Measurements from ENCODE around the gene RDH14. TPM values are rescaled to one million over a fixed set of nuclear protein-coding genes. Genes with fewer than 3 reads are reported as not detected.

Gene RDH14
- polyA plus RNA-seq, 2 of the 4 experiments (the other 2 are of a cell fraction): 37.0 to 44.5 TPM

DNA sequence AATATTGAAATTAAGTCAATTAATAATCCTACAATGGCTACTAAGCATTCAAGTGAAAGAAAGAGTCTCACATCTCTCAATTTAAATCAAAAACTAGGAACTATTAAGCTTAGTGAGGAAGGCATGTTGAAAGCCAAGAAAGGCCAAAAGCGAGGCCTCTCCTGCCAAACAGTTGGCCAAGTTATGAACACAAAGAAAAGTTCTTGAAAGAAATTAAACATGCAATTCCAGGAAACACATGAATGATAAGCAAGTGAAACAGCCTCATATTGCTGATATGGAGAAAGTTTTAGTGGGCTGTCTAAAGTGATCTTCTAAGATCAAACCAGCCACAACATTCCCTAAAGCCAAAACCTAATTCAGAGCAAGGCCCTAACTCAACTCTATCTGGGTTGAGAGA, 11.8 kb downstream of the RDH14 start:
- ATAC-seq: no peak
- Histone ChIP-seq H3K9me3 (no peaks in the 10 kb centered on the region), H3K4me2 (no peak overlapping the region), H3K27ac (no peak overlapping the region), H3K4me1 (peaks cover 7% of the 10 kb centered on the region; the same call in 2 of the 3 replicates), H3K4me3 (no peak overlapping the region)
- FAIRE-seq: no peak
- TF ChIP-seq KDM5A (IDR thresholded peaks at IDR 0.05): no peak
- no peak for TF ChIP-seq HEYL (CRISPR knock-in tag; IDR thresholded peaks at IDR 0.05)
- TF ChIP-seq, protein P1, sequence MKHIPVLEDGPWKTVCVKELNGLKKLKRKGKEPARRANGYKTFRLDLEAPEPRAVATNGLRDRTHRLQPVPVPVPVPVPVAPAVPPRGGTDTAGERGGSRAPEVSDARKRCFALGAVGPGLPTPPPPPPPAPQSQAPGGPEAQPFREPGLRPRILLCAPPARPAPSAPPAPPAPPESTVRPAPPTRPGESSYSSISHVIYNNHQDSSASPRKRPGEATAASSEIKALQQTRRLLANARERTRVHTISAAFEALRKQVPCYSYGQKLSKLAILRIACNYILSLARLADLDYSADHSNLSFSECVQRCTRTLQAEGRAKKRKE (CRISPR knock-in tag; IDR thresholded peaks at IDR 0.05; ENCODE audit: low read depth): no peak
- no peak for TF ChIP-seq JUN (IDR thresholded peaks at IDR 0.05)
- TF ChIP-seq EP300 (IDR thresholded peaks at IDR 0.05): no peak
- TF ChIP-seq, protein P2, sequence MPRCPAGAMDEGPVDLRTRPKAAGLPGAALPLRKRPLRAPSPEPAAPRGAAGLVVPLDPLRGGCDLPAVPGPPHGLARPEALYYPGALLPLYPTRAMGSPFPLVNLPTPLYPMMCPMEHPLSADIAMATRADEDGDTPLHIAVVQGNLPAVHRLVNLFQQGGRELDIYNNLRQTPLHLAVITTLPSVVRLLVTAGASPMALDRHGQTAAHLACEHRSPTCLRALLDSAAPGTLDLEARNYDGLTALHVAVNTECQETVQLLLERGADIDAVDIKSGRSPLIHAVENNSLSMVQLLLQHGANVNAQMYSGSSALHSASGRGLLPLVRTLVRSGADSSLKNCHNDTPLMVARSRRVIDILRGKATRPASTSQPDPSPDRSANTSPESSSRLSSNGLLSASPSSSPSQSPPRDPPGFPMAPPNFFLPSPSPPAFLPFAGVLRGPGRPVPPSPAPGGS (IDR thresholded peaks at IDR 0.05): no peak
- no peak for TF ChIP-seq FOXS1 (CRISPR knock-in tag; IDR thresholded peaks at IDR 0.05)
- no peak for TF ChIP-seq EHF (CRISPR knock-in tag; IDR thresholded peaks at IDR 0.05)
- no peak for TF ChIP-seq ESRRA (IDR thresholded peaks at IDR 0.05; ENCODE audit: borderline replicate concordance, low read length)
- TF ChIP-seq, protein P3, sequence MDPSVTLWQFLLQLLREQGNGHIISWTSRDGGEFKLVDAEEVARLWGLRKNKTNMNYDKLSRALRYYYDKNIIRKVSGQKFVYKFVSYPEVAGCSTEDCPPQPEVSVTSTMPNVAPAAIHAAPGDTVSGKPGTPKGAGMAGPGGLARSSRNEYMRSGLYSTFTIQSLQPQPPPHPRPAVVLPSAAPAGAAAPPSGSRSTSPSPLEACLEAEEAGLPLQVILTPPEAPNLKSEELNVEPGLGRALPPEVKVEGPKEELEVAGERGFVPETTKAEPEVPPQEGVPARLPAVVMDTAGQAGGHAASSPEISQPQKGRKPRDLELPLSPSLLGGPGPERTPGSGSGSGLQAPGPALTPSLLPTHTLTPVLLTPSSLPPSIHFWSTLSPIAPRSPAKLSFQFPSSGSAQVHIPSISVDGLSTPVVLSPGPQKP (IDR thresholded peaks at IDR 0.05; ENCODE audit: low read depth, low read length): no peak
- TF ChIP-seq POLR2A (IDR thresholded peaks at IDR 0.05; ENCODE audit: low read length): no peak
- no peak for TF ChIP-seq NPAS2 (CRISPR knock-in tag; IDR thresholded peaks at IDR 0.05; ENCODE audit: borderline replicate concordance)
- TF ChIP-seq FOSB (CRISPR knock-in tag; IDR thresholded peaks at IDR 0.05): no peak
- 84% methylated on average over 1 of the region's 1 CpG for WGBS (ENCODE audit: missing lambda C conversion rate)
- no peak for DNase-seq (ENCODE audit: low read depth in 1 of 2, low spot score in 1 of 2)
- ChIA-PET POLR2A (no interaction called here), CTCF (interaction anchor here (1.2 to 1.7 kb wide), 2 partner anchors 11 kb away, joined by 3 to 4 read pairs; no protein-coding TSS in a partner anchor)

DNA sequence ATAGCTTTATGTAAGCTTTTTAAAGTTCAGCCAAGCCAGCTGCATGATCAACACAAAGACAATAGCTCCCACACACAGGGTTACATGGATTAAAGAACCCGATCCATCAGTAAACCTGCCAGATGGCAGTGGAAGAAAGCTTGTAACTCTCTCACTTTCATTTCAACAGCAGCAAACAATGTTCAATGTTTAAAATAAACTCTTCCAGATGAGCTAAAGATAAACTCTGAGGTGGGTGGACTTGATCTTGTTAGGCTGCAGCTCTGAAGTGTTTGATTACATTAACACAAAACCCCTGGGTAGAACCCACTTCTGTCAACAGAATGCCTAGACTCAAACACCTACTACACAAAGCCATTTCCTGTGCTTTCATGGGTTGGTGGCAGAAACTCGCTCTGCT, 13.9 kb downstream of the RDH14 start:
- ChIA-PET POLR2A (no interaction called here), CTCF (interaction anchor here (0.6 to 1.2 kb wide), 4 partner anchors 9 to 29 kb away, joined by 3 to 4 read pairs (median 3); no protein-coding TSS in a partner anchor)
- 81% methylated on average over 2 of the region's 2 CpGs for WGBS (ENCODE audit: missing lambda C conversion rate)
- Histone ChIP-seq H3K27ac (no peak overlapping the region), H3K4me3 (no peak overlapping the region), H3K4me2 (no peak overlapping the region), H3K4me1 (peaks cover 5% of the 10 kb centered on the region; the same call in 2 of the 3 replicates), H3K9me3 (no peaks in the 10 kb centered on the region)
- DNase-seq (ENCODE audit: low read depth in 1 of 2, low spot score in 1 of 2) (no peak), ATAC-seq (no peak), FAIRE-seq (no peak)
- no peak for TF ChIP-seq NR3C1 (IDR thresholded peaks at IDR 0.05)
- no peak for TF ChIP-seq MAFK (IDR thresholded peaks at IDR 0.05; ENCODE audit: partially characterized antibody)
- TF ChIP-seq JUNB (IDR thresholded peaks at IDR 0.05): no peak
- no peak for TF ChIP-seq CBX8 (IDR thresholded peaks at IDR 0.05)
- no peak for TF ChIP-seq ZC3H11A (IDR thresholded peaks at IDR 0.05)
- no peak for TF ChIP-seq JUN (IDR thresholded peaks at IDR 0.05)
- TF ChIP-seq SREBF2 (IDR thresholded peaks at IDR 0.05): no peak
- TF ChIP-seq EHMT2 (IDR thresholded peaks at IDR 0.05; ENCODE audit: low read depth): no peak
- TF ChIP-seq, protein P4, sequence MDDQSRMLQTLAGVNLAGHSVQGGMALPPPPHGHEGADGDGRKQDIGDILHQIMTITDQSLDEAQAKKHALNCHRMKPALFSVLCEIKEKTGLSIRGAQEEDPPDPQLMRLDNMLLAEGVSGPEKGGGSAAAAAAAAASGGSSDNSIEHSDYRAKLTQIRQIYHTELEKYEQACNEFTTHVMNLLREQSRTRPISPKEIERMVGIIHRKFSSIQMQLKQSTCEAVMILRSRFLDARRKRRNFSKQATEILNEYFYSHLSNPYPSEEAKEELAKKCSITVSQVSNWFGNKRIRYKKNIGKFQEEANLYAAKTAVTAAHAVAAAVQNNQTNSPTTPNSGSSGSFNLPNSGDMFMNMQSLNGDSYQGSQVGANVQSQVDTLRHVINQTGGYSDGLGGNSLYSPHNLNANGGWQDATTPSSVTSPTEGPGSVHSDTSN (IDR thresholded peaks at IDR 0.05): no peak
- no peak for TF ChIP-seq ZSCAN20 (CRISPR knock-in tag; IDR thresholded peaks at IDR 0.05)

DNA sequence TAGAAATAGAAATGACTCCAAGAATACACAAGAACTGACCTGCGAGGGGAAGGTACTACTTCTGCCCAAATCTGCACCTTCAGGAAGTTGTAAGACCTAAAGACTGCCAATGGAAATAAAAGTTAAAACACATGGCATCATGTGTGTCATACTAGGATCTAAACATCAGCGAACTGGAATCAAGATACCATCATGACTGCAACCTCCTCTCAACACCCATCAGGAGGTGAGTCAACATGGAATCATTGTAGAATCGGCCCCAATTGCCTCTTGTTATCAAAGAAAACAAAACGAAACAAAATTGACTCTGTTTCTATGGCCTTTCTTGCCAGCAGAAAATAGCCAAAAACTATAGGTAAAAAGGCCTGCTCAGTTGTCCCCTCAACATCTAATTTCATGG, 15.1 kb downstream of the RDH14 start:
- Histone ChIP-seq H3K4me3 (no peak overlapping the region), H3K27ac (no peak overlapping the region), H3K9me3 (no peaks in the 10 kb centered on the region), H3K4me1 (no peaks in the 10 kb centered on the region), H3K4me2 (no peak overlapping the region)
- WGBS (ENCODE audit: missing lambda C conversion rate): 31% methylated on average over 4 of the region's 4 CpGs
- TF ChIP-seq RCOR1 (IDR thresholded peaks at IDR 0.05; ENCODE audit: low read depth, low read length): no peak
- no peak for TF ChIP-seq GATA3 (IDR thresholded peaks at IDR 0.05; ENCODE audit: borderline replicate concordance)
- TF ChIP-seq ZNF302 (CRISPR knock-in tag; IDR thresholded peaks at IDR 0.05): no peak
- ATAC-seq (no peak), FAIRE-seq (no peak), DNase-seq (ENCODE audit: low read depth in 1 of 2, low spot score in 1 of 2) (no peak)
- CTCF ChIA-PET: interaction anchor here (1.2 kb wide), 1 partner anchor 11 kb away, joined by 3 read pairs; no protein-coding TSS in a partner anchor
- POLR2A ChIA-PET: no interaction called here

All from A549 (cell line).